HepG2 (cell line): ENCODE data around the gene HNRNPA2B1. TPM values are rescaled to one million over a fixed set of nuclear protein-coding genes. Genes with fewer than 3 reads are reported as not detected.

Source experiments
- ATF6 ChIP-seq: sonication (generic); formaldehyde crosslinking; conservative IDR thresholded peaks from 2 replicates; pipeline ENCODE4 v1.4.0; 2020; ENCODE audit warnings: missing genetic modification reagents
- CREB3 ChIP-seq: sonication (generic); formaldehyde crosslinking; IDR thresholded peaks from 2 replicates; pipeline ENCODE4 v1.5.0; 2020; ENCODE audit warnings: missing genetic modification reagents
- DR1 ChIP-seq: sonication (generic); formaldehyde crosslinking; IDR thresholded peaks from 2 replicates; pipeline ENCODE4 v1.8.0; 2021; ENCODE audit warnings: mild to moderate bottlenecking, missing genetic modification reagents, inconsistent platforms
- E2F1 ChIP-seq: sonication (generic); formaldehyde crosslinking; IDR thresholded peaks from 2 replicates; pipeline ENCODE4 v1.5.0; 2020; ENCODE audit warnings: missing genetic modification reagents
- GABPB1 ChIP-seq: IDR thresholded peaks from 2 replicates; pipeline ENCODE4 v1.6.1; 2016; ENCODE audit warnings: mild to moderate bottlenecking, missing genetic modification reagents, moderate library complexity, missing compliant biosample characterization
- HINFP ChIP-seq: sonication (generic); formaldehyde crosslinking; IDR thresholded peaks from 2 replicates; pipeline ENCODE4 v1.4.0; 2020; ENCODE audit warnings: low read depth, mild to moderate bottlenecking, missing genetic modification reagents
- IKZF4 ChIP-seq: sonication (generic); formaldehyde crosslinking; IDR thresholded peaks from 2 replicates; pipeline ENCODE4 v1.5.1; 2020; ENCODE audit warnings: borderline replicate concordance, mild to moderate bottlenecking, low read depth, missing genetic modification reagents; ENCODE audit errors: not compliant biosample characterization
- JDP2 ChIP-seq: sonication (generic); formaldehyde crosslinking; IDR thresholded peaks from 2 replicates; pipeline ENCODE4 v1.8.1; 2022; ENCODE audit warnings: missing genetic modification reagents, borderline replicate concordance
- KLF13 ChIP-seq: sonication (generic); formaldehyde crosslinking; IDR thresholded peaks from 2 replicates; pipeline ENCODE4 v1.4.0; 2020; ENCODE audit warnings: mild to moderate bottlenecking, missing genetic modification reagents
- MBD4 ChIP-seq: IDR thresholded peaks from 2 replicates; pipeline ENCODE4 v1.6.1; 2012; ENCODE audit warnings: low read length, inconsistent platforms, borderline replicate concordance
- REXO4 ChIP-seq: sonication (generic); formaldehyde crosslinking; IDR thresholded peaks from 2 replicates; pipeline ENCODE4 v1.8.0; 2022; ENCODE audit warnings: missing genetic modification reagents, mild to moderate bottlenecking, borderline replicate concordance
- ZEB1 ChIP-seq: IDR thresholded peaks from 2 replicates; pipeline ENCODE4 v1.6.1; 2012; ENCODE audit warnings: mild to moderate bottlenecking, low read depth, inconsistent platforms; ENCODE audit not compliant: insufficient replicate concordance
- ZFY ChIP-seq: sonication (generic); formaldehyde crosslinking; IDR thresholded peaks from 2 replicates; pipeline ENCODE4 v1.4.0; 2020; ENCODE audit warnings: missing genetic modification reagents
- ZNF224 ChIP-seq: sonication (generic); formaldehyde crosslinking; IDR thresholded peaks from 2 replicates; pipeline ENCODE4 v1.5.0; 2020; ENCODE audit warnings: mild to moderate bottlenecking, missing genetic modification reagents
- ZNF333 ChIP-seq: sonication (generic); formaldehyde crosslinking; IDR thresholded peaks from 2 replicates; pipeline ENCODE4 v1.4.0; 2020; ENCODE audit warnings: mild to moderate bottlenecking, missing genetic modification reagents, borderline replicate concordance
- polyA plus RNA-seq, 8 experiments: library from polyadenylated mRNA; depleted of rRNA in 3 of 8; stranded (reverse) in 7 of 8; unstranded in 1 of 8; fragments of >200 nt; fragmentation: Illumina TruSeq in 4 of 8; extraction: Trizol in 4 of 8; gene quantifications; 2 replicates each; pipeline versions ENCODE4 v1.2.1 to v1.2.3, GENCODE V29; 2011 to 2016; ENCODE audit warnings: low read depth in 4 of 8, missing spikeins in 1 of 8, mixed read lengths in 1 of 8; ENCODE audit not compliant: insufficient read depth in 1 of 8
- total RNA-seq, 5 experiments: library from RNA; depleted of rRNA; stranded (reverse); fragments of >200 nt; fragmentation: Illumina TruSeq; extraction: Trizol; gene quantifications; 2 replicates each; pipeline ENCODE4 v1.2.3, GENCODE V29; 2016; ENCODE audit warnings: low read depth in 1 of 5
- TF ChIP-seq, protein P1 (sequence below): sonication (generic); formaldehyde crosslinking; IDR thresholded peaks from 2 replicates; pipeline ENCODE4 v1.4.0; 2020; ENCODE audit warnings: missing genetic modification reagents, borderline replicate concordance
- TF ChIP-seq, protein P2 (sequence below): sonication (generic); formaldehyde crosslinking; IDR thresholded peaks from 2 replicates; pipeline ENCODE4 v1.4.0; 2020; ENCODE audit warnings: missing genetic modification reagents

The HNRNPA2B1 gene
- total and polyA plus RNA-seq, 2 of the 13 experiments (the other 11 are each of a cell fraction or from before 2014, with no cell fraction given) = 193 to 412 TPM

GRCh38 chr7:26202019-26202990 lies 1.8 kb upstream of the HNRNPA2B1 start (continued):
- TF ChIP-seq, protein P1, sequence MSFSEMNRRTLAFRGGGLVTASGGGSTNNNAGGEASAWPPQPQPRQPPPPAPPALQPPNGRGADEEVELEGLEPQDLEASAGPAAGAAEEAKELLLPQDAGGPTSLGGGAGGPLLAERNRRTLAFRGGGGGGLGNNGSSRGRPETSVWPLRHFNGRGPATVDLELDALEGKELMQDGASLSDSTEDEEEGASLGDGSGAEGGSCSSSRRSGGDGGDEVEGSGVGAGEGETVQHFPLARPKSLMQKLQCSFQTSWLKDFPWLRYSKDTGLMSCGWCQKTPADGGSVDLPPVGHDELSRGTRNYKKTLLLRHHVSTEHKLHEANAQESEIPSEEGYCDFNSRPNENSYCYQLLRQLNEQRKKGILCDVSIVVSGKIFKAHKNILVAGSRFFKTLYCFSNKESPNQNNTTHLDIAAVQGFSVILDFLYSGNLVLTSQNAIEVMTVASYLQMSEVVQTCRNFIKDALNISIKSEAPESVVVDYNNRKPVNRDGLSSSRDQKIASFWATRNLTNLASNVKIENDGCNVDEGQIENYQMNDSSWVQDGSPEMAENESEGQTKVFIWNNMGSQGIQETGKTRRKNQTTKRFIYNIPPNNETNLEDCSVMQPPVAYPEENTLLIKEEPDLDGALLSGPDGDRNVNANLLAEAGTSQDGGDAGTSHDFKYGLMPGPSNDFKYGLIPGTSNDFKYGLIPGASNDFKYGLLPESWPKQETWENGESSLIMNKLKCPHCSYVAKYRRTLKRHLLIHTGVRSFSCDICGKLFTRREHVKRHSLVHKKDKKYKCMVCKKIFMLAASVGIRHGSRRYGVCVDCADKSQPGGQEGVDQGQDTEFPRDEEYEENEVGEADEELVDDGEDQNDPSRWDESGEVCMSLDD (CRISPR knock-in tag) = no peak
- TF ChIP-seq REXO4 = no peak
- TF ChIP-seq DR1 (CRISPR knock-in tag) = no peak
- no peak for TF ChIP-seq HINFP
- peak; percentile 17 for TF ChIP-seq IKZF4 (CRISPR knock-in tag)
- TF ChIP-seq, protein P2, sequence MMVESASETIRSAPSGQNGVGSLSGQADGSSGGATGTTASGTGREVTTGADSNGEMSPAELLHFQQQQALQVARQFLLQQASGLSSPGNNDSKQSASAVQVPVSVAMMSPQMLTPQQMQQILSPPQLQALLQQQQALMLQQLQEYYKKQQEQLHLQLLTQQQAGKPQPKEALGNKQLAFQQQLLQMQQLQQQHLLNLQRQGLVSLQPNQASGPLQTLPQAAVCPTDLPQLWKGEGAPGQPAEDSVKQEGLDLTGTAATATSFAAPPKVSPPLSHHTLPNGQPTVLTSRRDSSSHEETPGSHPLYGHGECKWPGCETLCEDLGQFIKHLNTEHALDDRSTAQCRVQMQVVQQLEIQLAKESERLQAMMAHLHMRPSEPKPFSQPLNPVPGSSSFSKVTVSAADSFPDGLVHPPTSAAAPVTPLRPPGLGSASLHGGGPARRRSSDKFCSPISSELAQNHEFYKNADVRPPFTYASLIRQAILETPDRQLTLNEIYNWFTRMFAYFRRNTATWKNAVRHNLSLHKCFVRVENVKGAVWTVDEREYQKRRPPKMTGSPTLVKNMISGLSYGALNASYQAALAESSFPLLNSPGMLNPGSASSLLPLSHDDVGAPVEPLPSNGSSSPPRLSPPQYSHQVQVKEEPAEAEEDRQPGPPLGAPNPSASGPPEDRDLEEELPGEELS (CRISPR knock-in tag) = no peak
- TF ChIP-seq ZNF333 (CRISPR knock-in tag) = no peak
- peak; percentile 85 for TF ChIP-seq ZFY (CRISPR knock-in tag)
- no peak for TF ChIP-seq ATF6 (CRISPR knock-in tag)
- no peak for TF ChIP-seq ZNF224 (CRISPR knock-in tag)
- TF ChIP-seq JDP2 (CRISPR knock-in tag) = no peak
- TF ChIP-seq KLF13 (CRISPR knock-in tag) = no peak
- TF ChIP-seq E2F1 (CRISPR knock-in tag) = 0 out of 2 replicates have a peak, but pooled peaks have one; percentile 27
- TF ChIP-seq CREB3 = no peak
- TF ChIP-seq MBD4 = no peak
- no peak for TF ChIP-seq ZEB1
- peak; percentile 3; the same call in 1 of the 2 replicates for TF ChIP-seq GABPB1 (CRISPR knock-in tag)
